ENCODE results near the gene KHDC4.

Gene KHDC4

GRCh38 chr1:155892796-155893195 is 41.4 kb downstream of the KHDC4 start:
- no peak for TF ChIP-seq CTCF (IDR thresholded peaks at IDR 0.05; ENCODE audit: control insufficient read depth, extremely low read depth, insufficient read depth)
- no peak overlapping the region for H3K4me3 ChIP-seq (ENCODE audit: low read depth, low read length)
- DNase-seq (ENCODE audit: low read depth) = no peak

GRCh38 chr1:155890251-155890650 is 44.0 kb downstream of the KHDC4 start:
- DNase-seq (ENCODE audit: low read depth) = no peak

DNA sequence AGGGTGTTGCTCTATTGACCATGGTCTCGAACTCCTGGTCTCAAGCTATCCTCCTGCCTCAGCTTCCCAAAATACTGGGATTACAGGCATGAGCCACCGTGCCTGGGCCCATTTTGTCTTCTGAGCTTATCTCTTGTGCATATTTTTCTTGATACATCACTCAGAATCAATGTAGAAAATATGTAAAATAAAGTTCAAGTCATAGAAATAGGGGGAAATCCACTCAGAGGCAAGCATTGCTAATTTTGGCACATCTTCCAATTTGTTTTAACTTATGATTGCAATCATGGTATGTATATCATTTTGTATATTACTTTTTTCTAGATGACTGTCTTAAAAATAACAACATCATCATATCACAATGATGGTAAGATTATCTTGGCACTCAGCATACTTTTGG is 44.6 kb downstream of the KHDC4 start:
- no peak for TF ChIP-seq CTCF (IDR thresholded peaks at IDR 0.05; ENCODE audit: control insufficient read depth, extremely low read depth, insufficient read depth)
- no peak overlapping the region for H3K4me3 ChIP-seq (ENCODE audit: low read depth, low read length)
- no peak for DNase-seq (ENCODE audit: low read depth)

More at GRCh38 chr1:155890251-155890650, 44.0 kb downstream of the KHDC4 start:
- H3K4me3 ChIP-seq (ENCODE audit: low read depth, low read length) = no peak overlapping the region
- TF ChIP-seq CTCF (IDR thresholded peaks at IDR 0.05; ENCODE audit: control insufficient read depth, extremely low read depth, insufficient read depth) = no peak

GRCh38 chr1:155888481-155888880 is 45.7 kb downstream of the KHDC4 start:
- DNase-seq (ENCODE audit: low read depth) = no peak
- H3K4me3 ChIP-seq (ENCODE audit: low read depth, low read length) = no peak overlapping the region

DNA sequence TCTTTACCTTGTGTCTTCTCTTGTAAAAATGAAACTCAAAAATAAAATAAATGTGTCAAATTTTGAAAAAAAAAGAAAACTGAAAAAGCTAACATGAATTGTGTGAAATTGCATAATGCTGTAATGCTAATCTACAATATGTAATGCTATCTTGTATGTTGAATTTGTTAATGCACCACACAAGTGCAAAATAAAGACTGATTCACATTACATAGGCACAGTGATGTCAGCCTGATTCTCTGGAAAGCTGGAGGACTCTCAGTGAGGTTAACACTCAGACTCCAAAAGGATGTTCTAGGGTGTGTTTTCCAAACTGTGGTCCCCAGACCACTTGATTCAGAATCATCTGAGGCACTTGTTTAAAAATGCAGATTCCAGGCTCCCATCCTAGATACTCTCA is 49.2 kb downstream of the KHDC4 start:
- DNase-seq (ENCODE audit: low read depth) = no peak
- no peak for TF ChIP-seq CTCF (IDR thresholded peaks at IDR 0.05; ENCODE audit: control insufficient read depth, extremely low read depth, insufficient read depth)
- no peak overlapping the region for H3K4me3 ChIP-seq (ENCODE audit: low read depth, low read length)

More at GRCh38 chr1:155888481-155888880, 45.7 kb downstream of the KHDC4 start:
- no peak for TF ChIP-seq CTCF (IDR thresholded peaks at IDR 0.05; ENCODE audit: control insufficient read depth, extremely low read depth, insufficient read depth)

- peak overlapping the region; percentile 13; the same call in 1 of the 2 replicates for H3K4me3 ChIP-seq (ENCODE audit: low read depth, low read length)
- no peak for TF ChIP-seq CTCF (IDR thresholded peaks at IDR 0.05; ENCODE audit: control insufficient read depth, extremely low read depth, insufficient read depth)
- DNase-seq (ENCODE audit: low read depth) = peak; percentile 74
Observed at GRCh38 chr1:155884031-155884960, 49.9 kb downstream of the KHDC4 start.

All from LNCaP clone FGC (cell line).